GM13976 (cell line): ENCODE results near the gene NSD1.

Source experiments
- DNase-seq: peaks from one replicate; pipeline ENCODE4 v3.0.0; 2012; ENCODE audit warnings: low spot score
- CTCF ChIP-seq: IDR thresholded peaks from 2 replicates; pipeline ENCODE4 v1.5.1; 2012; ENCODE audit warnings: borderline replicate concordance, mild to moderate bottlenecking; ENCODE audit not compliant: insufficient read depth; ENCODE audit errors: extremely low read depth, missing control alignments, control extremely low read depth
- in situ Hi-C: fragments of 300-500 bp; cut with MboI; formaldehyde crosslinking; loops from one replicate; pipeline ENCODE4 v1.12.0; 2022; ENCODE audit warnings: low sequenced_read_pairs, mixed read lengths, inconsistent platforms; ENCODE audit not compliant: unreplicated experiment

NSD1 gene

GRCh38 chr5:177094224-177095087 is 39.1 kb upstream of the NSD1 start:
- TF ChIP-seq CTCF: no peak
- in situ Hi-C loops: no loop called here
- DNase-seq: no peak

GRCh38 chr5:177095088-177095669 is 38.4 kb upstream of the NSD1 start:
- in situ Hi-C loops: no loop called here
- no peak for DNase-seq
- no peak for TF ChIP-seq CTCF

- no peak for DNase-seq
- in situ Hi-C loops: no loop called here
- TF ChIP-seq CTCF: no peak
Measured at GRCh38 chr5:177096162-177097015, 37.2 kb upstream of the NSD1 start.

- DNase-seq: no peak
- in situ Hi-C loops: no loop called here
- TF ChIP-seq CTCF: no peak
Measured at GRCh38 chr5:177097016-177097985, 36.3 kb upstream of the NSD1 start.

GRCh38 chr5:177098120-177098469 is 35.5 kb upstream of the NSD1 start:
- TF ChIP-seq CTCF: no peak
- in situ Hi-C loops: no loop called here
- no peak for DNase-seq
